GDM1 (cell line): Measurements from ENCODE around the gene NHLRC2.
A peak's percentile ranks its signal among the peaks of the same experiment; 100 is the strongest.
"Not testable (repeated sequence)": the region's sequence is repeated elsewhere in the genome, so short reads cannot be mapped to it uniquely, and the experiment has no call there.

Experiments used
- DNase-seq: peaks from one replicate; lab custom pipeline; 2025; lab: John Stamatoyannopoulos, UW

NHLRC2 gene

DNA sequence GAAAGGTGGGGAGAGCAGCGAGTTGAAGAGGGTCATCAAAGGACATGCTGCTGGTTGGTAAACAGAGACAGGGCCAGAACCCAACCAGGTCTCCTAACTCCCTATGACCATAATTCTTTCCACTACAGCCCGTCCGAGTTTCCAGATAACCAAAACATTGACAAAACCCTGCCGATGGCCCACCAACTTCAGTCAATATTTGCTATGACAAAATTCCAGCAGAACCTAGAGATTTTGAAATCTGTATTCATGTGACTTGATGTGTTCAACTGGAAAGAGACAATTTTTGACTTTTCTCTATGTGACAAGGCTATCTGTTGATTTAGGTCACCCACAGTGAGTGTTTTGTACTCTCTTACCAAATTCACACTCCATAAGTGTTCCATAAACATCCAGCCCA lies 86.7 kb downstream of the NHLRC2 start:
- no peak for DNase-seq

DNA sequence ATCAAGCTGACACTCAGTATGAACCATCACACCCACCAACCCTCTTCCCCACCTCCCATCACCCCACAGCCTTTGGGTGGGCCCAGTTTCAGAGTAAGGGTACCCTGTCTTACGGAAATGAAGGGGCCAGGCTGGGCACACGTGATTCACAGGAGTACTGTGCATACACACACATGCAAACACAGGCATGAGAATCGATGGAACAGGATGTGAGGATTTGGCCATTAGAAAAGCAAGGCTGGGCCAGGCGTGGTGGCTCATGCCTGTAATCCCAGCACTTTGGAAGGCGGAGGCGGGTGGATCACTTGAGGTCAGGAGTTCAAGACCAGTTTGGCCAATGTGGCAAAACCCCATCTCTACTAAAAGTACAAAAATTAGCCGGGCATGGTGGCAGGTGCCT lies 88.7 kb downstream of the NHLRC2 start:
- DNase-seq = not testable (repeated sequence)

DNA sequence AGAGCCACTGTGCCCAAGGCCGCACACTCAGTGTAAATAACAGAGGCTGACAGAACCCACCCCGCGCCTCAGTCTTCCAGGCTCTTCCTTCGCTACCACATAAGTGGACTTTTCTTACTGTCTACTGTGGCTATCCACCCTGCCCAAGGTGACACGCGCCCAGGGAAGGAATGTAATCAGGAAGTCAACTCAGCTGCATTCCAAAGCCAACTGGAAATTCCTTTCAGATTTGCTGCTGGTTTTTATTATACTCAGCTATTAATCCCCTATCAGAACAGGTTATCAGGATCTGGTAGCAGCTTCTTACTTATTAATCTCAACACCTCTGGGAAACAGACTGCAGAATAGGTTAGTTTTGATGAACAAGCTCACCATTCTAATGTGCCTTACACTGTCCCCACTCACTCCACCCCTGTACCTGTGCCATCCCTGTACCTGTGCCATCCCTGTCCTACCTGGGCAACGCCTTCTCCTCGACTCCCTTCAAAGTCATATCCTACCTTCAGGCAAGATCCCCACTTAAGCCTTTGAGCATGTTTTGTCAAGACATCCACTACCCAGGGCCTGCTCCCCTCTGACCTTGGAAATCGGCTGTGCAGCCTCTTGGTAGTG lies 90.7 kb downstream of the NHLRC2 start:
- DNase-seq = no peak

DNA sequence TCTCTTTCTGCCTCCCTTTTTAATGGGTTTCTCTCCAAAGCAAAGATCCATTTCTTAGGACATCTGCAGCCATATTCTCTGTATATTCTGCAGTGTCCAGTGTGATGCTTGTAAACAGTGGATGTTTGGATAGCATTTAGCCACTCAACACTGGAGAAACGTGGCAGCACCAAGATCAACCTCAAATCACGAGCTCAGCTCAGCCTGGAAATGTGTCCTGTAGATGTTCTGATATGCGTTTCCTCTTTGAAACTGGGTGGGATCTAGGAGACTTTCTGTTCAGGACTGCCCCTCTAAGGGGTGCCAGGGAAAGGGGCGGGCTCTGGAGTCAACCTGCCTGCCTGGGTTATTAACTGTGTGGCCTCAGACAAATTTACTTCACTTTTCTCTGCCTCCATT lies 91.2 kb downstream of the NHLRC2 start:
- no peak for DNase-seq

DNA sequence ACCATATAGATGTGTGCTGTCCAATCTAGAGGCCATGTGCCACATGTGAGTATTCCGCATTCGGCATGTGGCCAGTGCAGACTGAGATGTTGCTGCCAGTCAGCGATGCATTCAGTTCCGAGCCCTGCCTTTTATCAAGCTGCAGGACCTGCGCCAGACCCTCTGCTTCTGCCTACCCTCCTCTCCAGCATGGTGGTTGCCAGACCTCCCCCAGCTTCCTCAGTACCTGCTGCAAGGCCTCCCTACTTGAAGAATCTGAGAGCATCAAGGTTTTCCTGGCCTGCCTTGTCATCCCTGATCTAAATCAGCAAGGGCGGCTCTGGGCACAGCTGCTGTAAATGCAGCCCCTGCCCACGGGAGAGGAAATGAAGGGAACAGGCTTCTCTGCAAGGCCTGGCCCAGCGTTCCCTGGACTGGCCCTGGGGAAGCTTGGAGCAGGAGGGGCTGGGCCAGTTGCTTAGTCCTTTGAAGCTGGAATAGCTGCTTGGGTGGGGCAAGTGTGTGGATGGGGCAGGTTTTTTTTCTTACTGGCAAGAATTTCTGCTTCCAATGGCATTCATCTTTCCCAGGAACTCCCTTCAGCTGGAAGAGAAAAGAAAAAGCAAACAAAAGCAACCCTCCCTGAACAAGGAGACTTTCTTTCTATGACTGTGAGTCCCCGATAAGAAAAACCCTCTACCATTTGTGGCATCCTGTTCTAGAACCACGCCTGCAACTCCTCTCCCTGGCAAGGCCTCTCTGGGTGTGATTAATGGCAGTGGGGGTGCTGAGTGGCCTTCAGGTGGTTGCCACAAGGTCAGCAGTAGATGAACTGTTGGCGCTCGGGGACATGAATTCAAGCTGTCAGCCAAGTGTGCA lies 93.0 kb downstream of the NHLRC2 start:
- DNase-seq = no peak

DNA sequence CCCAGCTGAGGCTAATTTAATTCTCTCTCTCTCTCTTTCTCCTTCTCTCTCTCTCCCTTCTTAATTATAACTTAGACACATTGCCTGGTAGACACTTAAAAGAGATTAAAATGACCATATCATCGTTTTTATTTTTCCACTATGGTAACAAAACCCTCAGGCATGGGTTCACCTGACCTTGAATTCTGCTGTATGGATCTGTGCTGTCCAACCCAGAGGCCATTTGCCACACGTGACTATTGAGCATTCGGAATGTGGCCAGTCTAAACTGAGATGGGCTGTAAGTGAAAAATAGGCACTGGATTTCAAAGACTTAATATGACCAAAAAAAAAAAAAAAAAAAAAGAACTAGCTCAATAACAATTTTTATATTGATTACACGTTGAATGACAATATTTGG lies 93.6 kb downstream of the NHLRC2 start:
- no peak for DNase-seq

DNA sequence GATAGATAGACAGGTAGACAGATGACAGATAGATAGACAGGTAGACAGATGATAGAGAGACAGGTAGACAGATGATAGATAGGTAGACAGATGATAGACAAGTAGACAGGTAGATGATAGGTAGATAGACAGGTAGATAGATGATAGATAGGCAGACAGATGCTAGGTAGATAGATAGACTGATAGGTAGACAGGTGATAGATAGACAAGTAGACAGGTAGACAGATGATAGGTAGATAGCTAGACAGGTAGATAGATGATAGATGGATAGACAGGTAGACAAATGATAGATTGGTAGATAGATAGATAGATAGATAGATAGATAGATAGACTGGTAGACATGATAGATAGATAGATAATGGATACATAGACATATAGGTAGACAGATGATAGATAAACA lies 95.8 kb downstream of the NHLRC2 start:
- no peak for DNase-seq

DNA sequence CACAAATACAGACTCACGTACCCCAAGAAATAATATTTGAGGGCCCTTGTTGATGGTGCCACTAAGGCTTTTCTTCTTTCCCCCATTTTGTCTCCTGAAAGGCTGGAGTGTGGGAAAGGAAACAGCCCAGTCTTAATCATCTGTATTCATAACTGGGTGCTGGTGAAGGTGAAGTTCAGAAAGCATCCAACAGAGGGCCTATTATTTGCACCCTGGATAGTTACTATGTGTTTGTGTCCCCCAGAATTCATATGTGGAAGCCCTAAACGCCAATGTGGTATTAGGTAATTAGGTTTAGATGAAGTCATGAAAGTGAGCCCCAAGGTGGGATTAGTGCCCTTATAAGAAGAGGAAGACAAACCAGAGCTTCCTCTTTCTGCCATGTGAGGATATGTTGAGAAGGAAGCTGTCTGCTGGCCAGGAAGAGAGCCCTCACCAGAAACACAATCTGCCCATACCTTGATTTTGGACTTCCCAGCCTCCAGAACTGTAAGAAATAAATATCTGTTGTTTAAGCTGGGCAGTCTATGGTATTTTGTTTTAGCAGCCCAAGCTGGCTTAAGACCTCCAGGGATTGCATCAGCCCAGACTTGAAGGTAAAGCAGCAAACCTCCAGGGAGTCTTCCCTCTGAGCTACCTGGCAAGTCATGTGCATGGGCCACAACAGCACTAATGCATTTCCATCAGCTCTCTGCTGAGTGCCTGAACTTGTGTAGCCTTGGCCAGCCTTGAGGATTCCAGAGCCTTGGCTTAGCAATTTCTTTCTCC lies 99.2 kb downstream of the NHLRC2 start:
- no peak for DNase-seq

DNA sequence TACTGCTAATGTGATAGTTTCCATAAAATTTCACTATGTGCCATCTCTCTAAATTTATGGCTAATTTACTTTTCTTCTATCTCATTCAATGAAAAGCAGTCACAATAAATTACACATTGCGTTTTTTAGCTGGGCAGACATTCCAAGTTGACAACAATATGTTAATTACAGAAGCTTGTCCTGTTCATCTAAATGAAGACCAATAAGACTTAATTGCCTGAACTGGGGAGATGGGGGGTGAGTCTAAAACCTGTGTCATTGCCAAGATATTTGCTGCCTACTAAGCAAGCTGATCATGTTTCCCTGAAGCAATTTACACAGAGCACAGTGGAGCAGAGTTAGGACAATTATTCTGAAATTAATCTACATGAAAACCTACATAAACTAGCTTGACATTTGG lies 99.9 kb downstream of the NHLRC2 start:
- no peak for DNase-seq

DNA sequence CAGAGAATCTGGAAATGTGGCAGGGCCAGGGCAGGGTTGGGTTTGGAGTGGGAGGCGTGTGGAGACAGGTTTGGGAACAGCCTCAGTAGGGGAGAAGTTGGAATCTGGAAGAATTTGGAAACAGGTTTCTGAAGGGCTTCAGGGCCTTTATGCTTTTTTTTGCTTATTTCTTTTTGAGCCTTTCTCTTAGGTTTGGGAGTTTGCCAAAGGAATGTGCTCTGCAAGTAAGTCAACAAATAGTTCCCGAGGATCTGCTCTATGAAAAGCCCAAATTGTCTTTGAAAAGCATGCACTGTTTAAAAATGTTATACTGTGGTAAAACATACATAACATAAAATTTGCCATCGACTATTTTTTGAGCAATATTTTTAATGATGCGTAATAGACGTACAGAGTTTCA lies 102.6 kb downstream of the NHLRC2 start:
- DNase-seq = no peak

DNA sequence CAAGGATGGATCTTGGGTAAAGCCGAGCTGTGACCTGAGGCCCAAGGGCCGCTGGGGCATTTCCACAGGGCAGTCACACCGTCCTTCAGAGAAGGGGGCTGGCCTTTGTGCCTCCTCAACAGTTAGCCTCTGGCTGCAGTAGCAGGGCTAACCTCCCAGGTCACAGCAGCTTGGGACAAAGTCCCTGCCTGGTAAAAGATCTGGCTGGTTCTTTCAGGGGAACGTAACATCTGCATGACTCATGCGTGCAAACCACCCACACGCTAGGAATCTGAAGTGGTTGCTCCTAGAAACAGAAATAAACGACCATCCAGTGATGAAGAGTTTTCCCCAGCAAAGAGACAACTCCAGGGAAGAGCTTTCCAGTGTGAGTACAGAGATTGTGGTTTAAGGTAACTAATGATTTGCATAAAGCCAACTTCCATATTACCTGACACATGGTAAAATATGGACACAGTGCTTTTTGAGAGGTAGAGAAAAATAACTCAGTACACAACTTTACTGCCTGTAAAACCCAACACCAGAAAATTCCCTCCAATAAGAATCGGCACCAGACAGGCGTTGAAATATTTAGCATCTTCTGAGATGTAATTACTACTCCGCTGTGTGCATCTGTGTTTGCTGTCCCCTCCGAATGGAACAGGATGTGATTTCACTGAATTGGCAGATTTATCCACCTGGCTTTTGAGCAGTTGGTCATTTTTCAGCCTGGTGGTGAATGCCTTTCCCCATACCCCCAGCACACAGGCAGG lies 104.3 kb downstream of the NHLRC2 start:
- no peak for DNase-seq

DNA sequence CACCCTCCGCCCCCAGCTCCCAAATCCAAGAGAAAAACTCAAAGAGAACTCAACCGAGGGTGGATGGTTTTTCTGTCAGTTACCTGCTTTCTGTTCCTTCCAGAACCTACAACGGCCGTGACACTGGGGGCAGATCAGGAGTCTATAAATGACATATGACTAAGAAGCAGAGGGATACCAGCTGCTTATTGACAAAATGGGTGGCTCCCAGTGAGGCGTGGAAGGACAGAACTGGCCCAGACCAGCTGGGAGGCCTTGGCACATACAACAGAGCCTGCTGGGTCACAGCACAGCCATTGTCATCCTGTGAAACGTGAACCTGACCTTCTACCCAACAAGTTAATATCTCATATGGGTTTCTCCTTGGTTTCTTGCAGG lies 104.9 kb downstream of the NHLRC2 start:
- DNase-seq = no peak

DNA sequence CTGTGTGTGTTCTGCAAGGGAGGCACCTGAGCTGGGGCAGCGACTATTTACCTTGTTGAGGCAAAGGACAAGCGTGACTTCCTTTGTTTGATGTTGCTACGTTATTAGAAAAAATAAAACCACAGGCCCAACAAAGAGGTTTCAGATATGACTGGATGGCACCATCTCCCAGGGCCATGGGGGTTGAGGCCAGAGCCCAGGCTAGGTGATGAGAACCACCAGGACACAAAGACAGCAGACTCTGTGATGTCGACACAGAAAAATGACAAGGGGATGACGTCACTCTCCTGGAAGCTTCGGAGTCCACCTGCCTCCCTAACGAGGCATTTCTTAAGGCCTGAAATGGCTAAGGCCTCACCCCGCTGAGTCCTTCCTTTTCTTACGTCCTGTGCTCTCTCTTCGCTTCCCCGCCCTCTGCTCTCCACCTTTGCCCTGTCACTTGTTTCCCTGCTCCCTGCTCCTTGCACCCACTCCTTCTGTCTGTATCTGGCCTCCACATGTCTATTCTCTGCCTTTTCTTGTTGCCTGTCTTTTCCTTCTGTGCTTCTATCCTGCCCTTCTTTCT lies 106.2 kb downstream of the NHLRC2 start:
- no peak for DNase-seq

DNA sequence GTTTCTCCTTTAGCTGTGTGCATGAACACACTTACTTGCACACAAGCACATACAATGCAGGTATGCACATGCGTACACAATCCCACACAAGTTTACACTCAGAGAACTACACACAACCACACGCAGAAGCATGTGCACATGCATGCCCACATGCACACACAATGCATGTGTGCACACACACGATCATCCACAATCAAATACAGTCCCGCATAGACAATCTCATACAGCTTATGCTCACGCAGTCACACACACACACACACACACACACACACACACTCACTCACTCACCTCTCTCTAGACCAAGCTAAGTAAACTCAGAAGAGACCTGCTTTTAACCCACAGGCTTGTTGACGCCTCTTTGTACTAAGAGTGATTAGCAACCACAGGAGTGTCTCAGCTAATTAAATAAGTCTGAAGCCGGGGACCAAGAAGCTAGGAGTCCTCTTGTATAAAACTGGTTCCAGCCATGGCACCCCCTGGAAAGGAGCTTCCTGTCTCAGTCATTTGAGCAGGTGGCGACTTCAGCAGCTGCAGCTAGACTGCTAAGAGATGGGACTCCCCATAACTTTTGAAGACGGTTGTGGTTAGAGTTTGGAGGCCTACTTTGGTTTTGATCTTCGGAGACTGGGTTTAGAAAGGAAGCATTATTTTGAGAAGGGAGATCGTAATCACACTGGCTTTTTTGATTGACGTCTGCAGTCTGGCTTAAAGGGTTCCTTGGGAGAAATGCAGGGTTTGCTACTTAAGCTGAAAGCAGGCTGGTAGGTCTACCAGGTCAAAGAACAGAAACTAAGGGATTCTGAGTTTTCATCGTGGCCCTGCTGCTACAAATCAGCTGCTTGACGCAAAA lies 106.9 kb downstream of the NHLRC2 start:
- peak; percentile 40 for DNase-seq

DNA sequence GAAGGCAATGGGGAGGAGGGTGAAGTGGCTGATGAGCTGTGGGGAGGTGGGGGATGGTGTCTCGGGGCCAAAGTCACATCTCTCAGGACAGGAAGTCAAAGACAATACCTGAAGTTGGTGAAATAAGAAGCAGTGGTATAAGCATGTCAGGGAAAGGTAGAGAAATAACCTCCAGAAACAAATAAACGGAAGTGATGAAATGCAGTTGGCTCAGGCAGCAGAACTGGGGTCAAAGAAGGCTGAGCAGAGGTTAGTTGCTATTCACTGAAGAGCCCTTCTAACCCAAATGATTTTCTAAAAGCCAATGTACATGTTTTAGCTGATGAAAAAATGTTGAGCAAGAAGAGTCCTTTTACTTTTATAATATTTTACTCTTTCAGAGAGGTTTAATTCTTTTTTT lies 110.6 kb downstream of the NHLRC2 start:
- no peak for DNase-seq

DNA sequence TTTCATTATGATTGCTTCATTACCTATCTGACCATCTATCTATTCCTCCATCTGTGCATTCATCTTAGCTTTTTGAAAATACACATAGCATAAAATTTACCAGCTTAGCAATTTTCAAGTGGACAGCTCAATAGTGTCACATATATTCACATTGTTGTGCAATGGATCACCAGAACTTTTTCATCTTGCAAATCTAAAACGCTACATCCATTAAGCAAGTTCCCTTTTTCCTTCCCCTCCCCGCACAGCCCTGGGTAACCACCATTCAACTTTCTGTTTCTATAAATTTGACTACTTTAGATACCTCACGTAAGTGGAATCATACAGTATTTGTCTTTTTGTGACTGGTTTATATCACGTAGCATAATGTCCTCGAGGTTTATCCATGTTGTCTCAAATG lies 111.2 kb downstream of the NHLRC2 start:
- DNase-seq = no peak
